Chondrocyte (in vitro differentiated cells): ENCODE measurements around the gene TMEFF1. TPM values are rescaled to one million over a fixed set of nuclear protein-coding genes. Genes with fewer than 3 reads are reported as not detected.

Experiments
- DNase-seq: peaks from one replicate; pipeline ENCODE4 v3.0.0; 2021; ENCODE audit warnings: mixed read lengths, low spot score
- H3K27ac Mint-ChIP-seq: one replicate; pipeline ENCODE4 v1.8.0; 2021; ENCODE audit warnings: mild to moderate bottlenecking, moderate library complexity, mixed read lengths; ENCODE audit not compliant: unreplicated experiment
- H3K27me3 Mint-ChIP-seq: 2 replicates; pipeline ENCODE4 v1.8.0; 2021; ENCODE audit warnings: low read depth, mixed read lengths
- H3K36me3 Mint-ChIP-seq: 2 replicates; pipeline ENCODE4 v1.8.0; 2021; ENCODE audit warnings: low read depth, mixed read lengths
- H3K4me1 Mint-ChIP-seq: 2 replicates; pipeline ENCODE4 v1.8.0; 2021; ENCODE audit warnings: low read depth, mild to moderate bottlenecking, mixed read lengths
- H3K4me3 Mint-ChIP-seq: one replicate; pipeline ENCODE4 v1.8.0; 2021; ENCODE audit warnings: mild to moderate bottlenecking, moderate library complexity, mixed read lengths; ENCODE audit not compliant: unreplicated experiment
- H3K9me3 Mint-ChIP-seq: 2 replicates; pipeline ENCODE4 v1.8.0; 2021; ENCODE audit warnings: low read depth, mixed read lengths
- total RNA-seq: library from RNA; stranded (reverse); gene quantifications from 3 replicates; pipeline ENCODE4 v1.2.1, GENCODE V29; 2021
- TF ChIP-seq, protein P1 (sequence below): fragments of 200-600 bp; sonication (generic); IDR thresholded peaks from 2 replicates; pipeline ENCODE4 v1.5.0; 2021; ENCODE audit warnings: antibody characterized with exemption, mild to moderate bottlenecking, moderate library complexity

TMEFF1 gene
- total RNA-seq, 1 donor from 2014 or later, result 3.0 TPM

DNA sequence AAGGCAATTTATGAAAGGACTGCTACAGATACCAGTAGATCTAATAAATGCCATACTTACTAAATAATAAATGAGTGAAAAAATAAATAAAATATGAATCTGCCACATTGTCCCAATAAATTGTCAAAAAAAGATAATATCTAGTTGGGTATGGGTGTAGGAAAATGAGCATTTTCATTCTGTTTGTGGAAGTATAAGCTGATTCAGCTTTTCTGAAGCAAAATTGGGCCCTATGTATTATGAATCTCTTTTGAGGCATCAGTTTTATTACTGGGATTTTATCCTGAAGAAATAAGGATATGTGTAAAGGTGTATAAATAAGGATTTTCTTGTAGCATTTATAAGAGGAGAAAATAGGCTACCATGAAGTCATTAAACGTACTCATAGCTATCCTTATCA is 151.0 kb downstream of the TMEFF1 start:
- no peaks in the 10 kb centered on the region for H3K4me1 Mint-ChIP-seq
- peaks cover 5% of the 10 kb centered on the region for H3K9me3 Mint-ChIP-seq
- H3K27ac Mint-ChIP-seq, result no peak overlapping the region
- H3K4me3 Mint-ChIP-seq, result no peak overlapping the region
- no peaks in the 10 kb centered on the region for H3K36me3 Mint-ChIP-seq
- DNase-seq, result no peak
- H3K27me3 Mint-ChIP-seq, result peaks cover 6% of the 10 kb centered on the region
- TF ChIP-seq, protein P1, sequence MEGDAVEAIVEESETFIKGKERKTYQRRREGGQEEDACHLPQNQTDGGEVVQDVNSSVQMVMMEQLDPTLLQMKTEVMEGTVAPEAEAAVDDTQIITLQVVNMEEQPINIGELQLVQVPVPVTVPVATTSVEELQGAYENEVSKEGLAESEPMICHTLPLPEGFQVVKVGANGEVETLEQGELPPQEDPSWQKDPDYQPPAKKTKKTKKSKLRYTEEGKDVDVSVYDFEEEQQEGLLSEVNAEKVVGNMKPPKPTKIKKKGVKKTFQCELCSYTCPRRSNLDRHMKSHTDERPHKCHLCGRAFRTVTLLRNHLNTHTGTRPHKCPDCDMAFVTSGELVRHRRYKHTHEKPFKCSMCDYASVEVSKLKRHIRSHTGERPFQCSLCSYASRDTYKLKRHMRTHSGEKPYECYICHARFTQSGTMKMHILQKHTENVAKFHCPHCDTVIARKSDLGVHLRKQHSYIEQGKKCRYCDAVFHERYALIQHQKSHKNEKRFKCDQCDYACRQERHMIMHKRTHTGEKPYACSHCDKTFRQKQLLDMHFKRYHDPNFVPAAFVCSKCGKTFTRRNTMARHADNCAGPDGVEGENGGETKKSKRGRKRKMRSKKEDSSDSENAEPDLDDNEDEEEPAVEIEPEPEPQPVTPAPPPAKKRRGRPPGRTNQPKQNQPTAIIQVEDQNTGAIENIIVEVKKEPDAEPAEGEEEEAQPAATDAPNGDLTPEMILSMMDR, result no peak

DNA sequence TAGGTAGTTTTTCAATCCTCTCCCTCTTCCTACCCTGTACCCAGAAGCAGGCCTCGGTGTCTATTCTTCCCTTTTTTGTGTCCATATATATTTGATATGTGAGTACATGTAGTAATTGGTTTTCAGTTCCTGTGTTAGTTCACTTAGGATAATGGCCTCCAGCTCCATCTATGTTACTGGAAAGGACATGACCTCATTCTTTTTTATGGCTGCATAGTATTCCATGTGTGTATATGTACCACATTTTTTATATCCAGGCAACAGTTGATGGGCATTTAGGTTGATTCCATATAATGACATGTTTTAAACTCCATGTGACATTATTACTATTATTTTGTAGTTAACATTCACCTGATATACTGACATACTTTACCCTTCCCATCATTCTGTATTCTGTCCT is 154.0 kb downstream of the TMEFF1 start:
- no peak for DNase-seq

More for the DNA sequence above, 154.0 kb downstream of the TMEFF1 start:
- H3K4me1 Mint-ChIP-seq, result no peaks in the 10 kb centered on the region
- no peaks in the 10 kb centered on the region for H3K36me3 Mint-ChIP-seq
- peaks cover 5% of the 10 kb centered on the region for H3K9me3 Mint-ChIP-seq
- no peak overlapping the region for H3K4me3 Mint-ChIP-seq
- H3K27ac Mint-ChIP-seq, result no peak overlapping the region
- peaks cover 16% of the 10 kb centered on the region for H3K27me3 Mint-ChIP-seq
- TF ChIP-seq, protein P1, result no peak

Other genes with a start within 250 kb of the TMEFF1 start
- gene TEX10, start 120.2 kb upstream of the TMEFF1 start, total RNA-seq, result 14.4 to 15.8 TPM (median 14.6 TPM) in 3 replicates
- gene MSANTD3, start 46.0 kb upstream of the TMEFF1 start, total RNA-seq, result 43.6 to 59.8 TPM (median 54.0 TPM) in 3 replicates
- 0.46 to 0.87 TPM (median 0.62 TPM) in 3 replicates for gene CAVIN4, start 104.9 kb downstream of the TMEFF1 start, total RNA-seq